Right cardiac atrium (tissue), 5 donors: Measurements from ENCODE around the gene BACE1. TPM values are rescaled to one million over a fixed set of nuclear protein-coding genes. Genes with fewer than 3 reads are reported as not detected.

ENCODE experiments used
- ATAC-seq, 2 donors: fragments of 200-7000 bp; cut with Tn5 transposase; one replicate each; pipeline versions ENCODE4 v1.8.0 to v1.9.1; 2020; ENCODE audit warnings: moderate library complexity in 2 of 2, mild to moderate bottlenecking in 1 of 2
- DNase-seq, 3 donors: peaks; one replicate each; pipeline ENCODE4 v3.0.0-alpha.2; 2020
- H3K27ac ChIP-seq: one replicate; pipeline ENCODE4 v1.5.1; 2013; ENCODE audit warnings: mild to moderate bottlenecking, low read length, control low read depth, moderate library complexity
- H3K27me3 ChIP-seq: one replicate; pipeline ENCODE4 v1.6.1; 2013; ENCODE audit not compliant: control insufficient read depth, insufficient read depth
- H3K4me1 ChIP-seq: one replicate; pipeline ENCODE4 v1.6.1; 2013; ENCODE audit warnings: low read length; ENCODE audit not compliant: control insufficient read depth, insufficient read depth
- H3K4me3 ChIP-seq: one replicate; pipeline ENCODE4 v1.5.1; 2013; ENCODE audit warnings: low read length, control low read depth
- H3K9me3 ChIP-seq: one replicate; pipeline ENCODE4 v1.6.1; 2013; ENCODE audit warnings: low read length; ENCODE audit not compliant: control insufficient read depth
- WGBS: extraction: QIAGEN DNeasy Blood & Tissue Kit; methylation state at CpG from one replicate; pipeline ENCODE4 v1.1.7; 2013; 5-methylcytosine and 5-hydroxymethylcytosine counted together
- intact Hi-C, 4 donors: fragments of 100-400 bp; cut with DNase I; formaldehyde crosslinking; loops; one replicate each; pipeline versions ENCODE4 v1.11.0 to v1.14.0; 2022 to 2023
- polyA plus RNA-seq: library from polyadenylated mRNA; stranded (reverse); fragments of 200-250 nt; gene quantifications from one replicate; pipeline ENCODE4 v1.2.3, GENCODE V29; 2013
- total RNA-seq, 4 donors: library from RNA; stranded (reverse); fragmentation: NEBNext Ultra II Directional; extraction: Animal tissue kit (Norgen Biotek cat#: 25700); gene quantifications; one replicate each; pipeline ENCODE4 v1.2.1, GENCODE V29; 2021
- donor health status: healthy with polysubstance abuse.
- donor health status: DM: no; HTN: yes; CAD: no.
- donor health status: DM: no; HTN: no; CAD: no.
- donor health status: DM: no; HTN: yes; CAD: no; lungs with severe emphysema.
- donor health status: DM: yes; HTN: yes; CAD: no.

BACE1 gene
- total and polyA plus RNA-seq, 5 donors, result 6.6 to 19.9 (median 17.2) TPM

DNA sequence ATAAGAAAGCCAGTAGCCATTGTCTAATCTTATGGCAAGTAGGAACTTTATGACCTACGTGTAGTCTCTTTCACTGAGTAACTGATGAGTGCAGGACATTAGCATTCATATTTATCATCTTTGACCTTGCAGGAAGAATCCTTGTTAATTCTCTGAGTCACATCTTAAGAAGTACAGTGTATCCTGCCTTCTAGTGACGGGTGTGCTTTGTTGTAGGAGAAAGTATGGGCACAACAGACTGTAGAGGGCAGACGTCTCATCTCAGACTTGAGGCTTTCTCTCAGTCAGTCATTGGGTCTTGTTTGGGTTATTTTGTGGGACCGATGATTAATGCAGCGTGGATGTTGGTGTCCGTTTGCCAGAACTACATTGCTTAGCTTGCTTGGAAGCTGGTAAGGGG is 76.8 kb downstream of the BACE1 start:
- H3K27me3 ChIP-seq, result no peaks in the 10 kb centered on the region
- no peak overlapping the region for H3K27ac ChIP-seq
- no peak overlapping the region for H3K4me3 ChIP-seq
- peaks cover under 1% of the 10 kb centered on the region for H3K4me1 ChIP-seq
- H3K9me3 ChIP-seq, result no peaks in the 10 kb centered on the region
- DNase-seq (no peak), ATAC-seq (no peak)
- WGBS, result 81% methylated on average over 6 of the region's 6 CpGs
- intact Hi-C loops, result no loop called here

DNA sequence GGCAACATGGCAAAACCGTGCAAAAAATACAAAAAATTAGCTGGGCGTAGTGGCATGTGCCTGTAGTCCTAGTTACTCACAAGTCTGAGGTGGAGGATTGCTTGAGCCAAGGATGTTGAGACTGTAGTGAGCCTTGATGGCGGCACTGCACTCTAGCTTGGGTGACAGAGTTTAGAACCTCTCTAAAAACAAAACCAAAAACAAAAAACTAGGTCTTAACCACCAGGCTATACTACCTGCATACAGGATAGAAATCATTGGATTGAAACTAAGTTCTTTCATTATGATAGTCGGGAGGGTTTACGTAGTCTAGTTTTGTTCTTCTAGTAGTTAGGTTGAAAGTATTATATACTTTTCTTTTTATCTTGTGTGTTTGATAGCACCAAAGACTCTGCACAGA is 77.8 kb downstream of the BACE1 start:
- H3K9me3 ChIP-seq, result no peaks in the 10 kb centered on the region
- no peak for DNase-seq
- H3K27me3 ChIP-seq, result no peaks in the 10 kb centered on the region
- intact Hi-C loops, result no loop called here
- H3K4me3 ChIP-seq, result no peak overlapping the region
- 93% methylated on average over 5 of the region's 5 CpGs for WGBS
- H3K4me1 ChIP-seq, result peaks cover 3% of the 10 kb centered on the region
- no peak for ATAC-seq
- H3K27ac ChIP-seq, result no peak overlapping the region

Other genes starting within 250 kb of the BACE1 start
- 10 to 100 TPM; 34.2 to 46.6 (median 36.9) TPM for gene SIK3, start 217.8 kb downstream of the BACE1 start, total RNA-seq
- gene SIK3, start 217.8 kb downstream of the BACE1 start, polyA plus RNA-seq, result 13.4 TPM
- 10 to 100 TPM; 52.6 to 68.1 (median 57.5) TPM for gene PAFAH1B2, start 172.0 kb downstream of the BACE1 start, total RNA-seq
- 20.4 TPM for gene PAFAH1B2, start 172.0 kb downstream of the BACE1 start, polyA plus RNA-seq
- gene SIDT2, start 137.5 kb downstream of the BACE1 start, total RNA-seq, result 10 to 100 TPM; 34.6 to 57.4 (median 40.8) TPM
- 28.6 TPM for gene SIDT2, start 137.5 kb downstream of the BACE1 start, polyA plus RNA-seq
- 1,000 to 10,000 TPM in 1 of 4 donors, 100 to 1,000 TPM in 3; 414 to 1,307 (median 766) TPM for gene TAGLN, start 116.9 kb downstream of the BACE1 start, total RNA-seq
- gene TAGLN, start 116.9 kb downstream of the BACE1 start, polyA plus RNA-seq, result 987 TPM
- gene PCSK7, start 84.2 kb downstream of the BACE1 start, total RNA-seq, result 10 to 100 TPM; 28.2 to 39.2 (median 30.5) TPM
- gene PCSK7, start 84.2 kb downstream of the BACE1 start, polyA plus RNA-seq, result 25.7 TPM
- gene RNF214, start 83.6 kb downstream of the BACE1 start, total RNA-seq, result 10 to 100 TPM; 20.6 to 23.8 (median 22.3) TPM
- gene RNF214, start 83.6 kb downstream of the BACE1 start, polyA plus RNA-seq, result 8.0 TPM
- 10 to 100 TPM in 1 of 4 donors, 1 to 10 TPM in 3; 7.0 to 10.5 (median 8.2) TPM for gene BACE1-AS, start 24.9 kb downstream of the BACE1 start, total RNA-seq
- 6.6 TPM for gene BACE1-AS, start 24.9 kb downstream of the BACE1 start, polyA plus RNA-seq
- 10 to 100 TPM in 1 of 4 donors, 1 to 10 TPM in 3; 7.9 to 10.6 (median 9.2) TPM for gene CEP164, start 11.6 kb upstream of the BACE1 start, total RNA-seq
- 8.6 TPM for gene CEP164, start 11.6 kb upstream of the BACE1 start, polyA plus RNA-seq